H1 (cell line): ENCODE measurements around the gene CYP2J2. TPM values are rescaled to one million over a fixed set of nuclear protein-coding genes. Genes with fewer than 3 reads are reported as not detected.

Experiments used
- CTCF ChIP-seq, 3 experiments: IDR thresholded peaks; 1 replicate in 2 of 3; 2 replicates in 1 of 3; pipeline versions ENCODE4 v1.5.1 to v1.6.1; 2011; ENCODE audit warnings: low read length in 3 of 3, mild to moderate bottlenecking in 3 of 3, inconsistent platforms in 2 of 3, low read depth in 1 of 3, moderate library complexity in 1 of 3; ENCODE audit not compliant: insufficient read depth in 1 of 3; ENCODE audit errors: control extremely low read depth in 1 of 3
- SP1 ChIP-seq: IDR thresholded peaks from 2 replicates; pipeline ENCODE4 v1.6.1; 2011; ENCODE audit warnings: low read depth, low read length
- polyA plus RNA-seq, 7 experiments: library from polyadenylated mRNA; depleted of rRNA in 3 of 7; stranded (reverse) in 5 of 7; unstranded in 2 of 7; fragments of >200 nt in 5 of 7; fragments of 200-250 nt in 2 of 7; gene quantifications; 1 replicate in 5 of 7; 2 replicates in 1 of 7; 4 replicates in 1 of 7; pipeline versions ENCODE4 v1.2.1 to v1.2.3, GENCODE V29; 2011 to 2013; ENCODE audit warnings: missing spikeins in 2 of 7, mixed read lengths in 2 of 7
- total RNA-seq: library from RNA; stranded (reverse); fragmentation: NEBNext Ultra II Directional; extraction: Animal tissue kit (Norgen Biotek cat#: 25700); gene quantifications from 2 replicates; pipeline ENCODE4 v1.2.1, GENCODE V29; 2021

Gene CYP2J2
- total and polyA plus RNA-seq, 2 of the 8 experiments (the other 6 are each of a cell fraction or from before 2014, with no cell fraction given) = 0.59 to 2.1 TPM

- TF ChIP-seq CTCF (IDR thresholded peaks at IDR 0.05; ENCODE audit: control extremely low read depth in 1 of 3, insufficient read depth in 1 of 3, low read depth in 1 of 3, low read length in 3 of 3) = no peak
- no peak for TF ChIP-seq SP1
These were observed 74.5 kb downstream of the CYP2J2 start (continued) for GRCh38 chr1:59852117-59852516.
